GM23248 (cell line): ENCODE measurements around the gene FAT2.

Experiments used
- EZH2 ChIP-seq: fragments of 200-600 bp; sonication (generic); IDR thresholded peaks from 2 replicates; pipeline ENCODE4 v1.6.1; 2018; ENCODE audit warnings: antibody characterized with exemption, mild to moderate bottlenecking; ENCODE audit not compliant: insufficient read depth, poor library complexity, severe bottlenecking
- EZH2phosphoT487 ChIP-seq: fragments of 200-600 bp; sonication (generic); IDR thresholded peaks from 2 replicates; pipeline ENCODE4 v1.6.1; 2018; ENCODE audit warnings: antibody characterized with exemption, moderate library complexity, mild to moderate bottlenecking, low read depth; ENCODE audit not compliant: insufficient read depth

DNA sequence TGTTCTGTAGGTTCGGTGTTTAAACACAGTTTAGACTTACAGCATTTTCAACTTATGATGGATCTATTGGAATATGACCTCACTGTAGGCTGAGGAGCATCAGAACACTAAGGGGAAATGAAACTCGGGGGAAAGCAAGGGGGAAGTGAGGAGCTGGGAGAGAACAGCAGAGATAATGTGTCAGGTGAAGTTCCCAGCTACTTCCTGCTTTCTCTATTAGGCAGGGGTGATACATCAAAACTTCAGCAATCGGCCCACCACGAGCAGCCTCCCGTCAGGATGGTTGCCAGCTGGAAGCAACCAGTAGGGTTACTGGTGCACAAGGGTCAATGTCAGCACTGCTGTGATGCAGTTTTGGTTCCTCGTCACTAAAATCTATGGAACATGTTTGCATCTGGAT is 34.3 kb downstream of the FAT2 start:
- no peak for TF ChIP-seq EZH2phosphoT487
- TF ChIP-seq EZH2, result no peak
